Cerebellar cortex (tissue), 1 donor: Measurements from ENCODE around the gene KYNU.
"Not testable (repeated sequence)": the region's sequence is repeated elsewhere in the genome, so short reads cannot be mapped to it uniquely, and the experiment has no call there.

Experiments used
- DNase-seq: peaks from one replicate; pipeline ENCODE4 v3.0.0-alpha.2; 2015; ENCODE audit warnings: low spot score

Gene KYNU

GRCh38 chr2:143089520-143089919 is 212.1 kb downstream of the KYNU start:
- DNase-seq: not testable (repeated sequence)
